Measurements from ENCODE around the gene STK11. TPM values are rescaled to one million over a fixed set of nuclear protein-coding genes. Genes with fewer than 3 reads are reported as not detected.
A peak's percentile ranks its signal among the peaks of the same experiment; 100 is the strongest.

STK11 gene
- total RNA-seq, 4 donors from 2014 or later = 62.5 to 76.9 (median 66.4) TPM

DNA sequence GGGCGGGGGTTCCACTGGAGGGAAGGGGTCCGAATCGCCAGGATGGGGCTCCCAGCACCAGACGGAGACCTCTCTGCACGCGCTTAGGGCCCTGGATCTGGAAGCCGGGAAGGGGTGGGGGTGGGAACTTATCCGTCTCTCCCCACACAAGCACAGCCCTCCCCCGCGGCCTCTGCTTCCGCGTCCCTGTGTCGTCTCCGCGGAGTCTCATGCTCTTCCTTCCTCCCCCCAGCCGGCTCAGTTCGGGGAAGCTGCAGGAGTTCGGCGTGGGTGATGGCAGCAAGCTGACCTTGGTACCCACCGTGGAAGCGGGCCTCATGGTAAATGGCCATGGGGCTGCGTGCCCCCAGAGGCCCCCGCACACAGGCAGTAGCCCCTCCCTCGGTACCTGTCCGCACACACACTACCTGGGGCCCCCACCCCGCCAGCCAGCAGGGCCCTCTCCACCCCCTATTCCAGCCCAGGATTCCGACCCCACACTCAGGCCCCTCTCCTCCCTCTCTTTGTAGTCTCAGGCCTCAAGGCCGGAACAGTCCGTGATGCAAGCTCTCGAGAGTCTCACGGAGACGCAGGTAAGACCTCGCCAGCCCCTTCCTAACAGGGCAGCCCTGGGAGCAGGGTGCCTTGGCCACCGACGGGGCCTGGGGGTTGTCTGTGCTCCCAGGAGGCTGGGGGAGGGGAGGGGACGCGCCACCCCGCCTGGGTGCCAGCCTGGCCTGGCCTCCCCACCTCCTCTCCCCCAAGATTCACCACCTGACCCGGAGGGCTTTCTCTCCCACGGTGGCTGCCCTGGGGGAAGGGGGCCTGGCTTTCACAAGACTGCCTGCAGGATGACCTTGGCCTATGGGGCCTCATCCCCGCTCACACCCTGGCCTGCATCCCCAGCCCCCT lies 46.0 kb downstream of the STK11 start:
- Histone ChIP-seq H3K27me3 (no peaks in the 10 kb centered on the region), H3K4me1 (peaks cover 69% of the 10 kb centered on the region), H3K36me3 (peaks cover 50% of the 10 kb centered on the region), H3K9me3 (no peaks in the 10 kb centered on the region), H3K27ac (peak overlapping the region; percentile 99), H3K4me3 (peak overlapping the region; percentile 92)
- TF ChIP-seq POLR2AphosphoS5 (IDR thresholded peaks at IDR 0.05) = peak in 1 of 3 donors; percentile 11
- no peak for TF ChIP-seq EP300 (IDR thresholded peaks at IDR 0.05)
- TF ChIP-seq POLR2A (IDR thresholded peaks at IDR 0.05) = no peak
- peak; percentile 90 to 93 for DNase-seq (ENCODE audit: low spot score in 2 of 2)
- WGBS = 2% methylated on average over 31 of the region's 41 CpGs

DNA sequence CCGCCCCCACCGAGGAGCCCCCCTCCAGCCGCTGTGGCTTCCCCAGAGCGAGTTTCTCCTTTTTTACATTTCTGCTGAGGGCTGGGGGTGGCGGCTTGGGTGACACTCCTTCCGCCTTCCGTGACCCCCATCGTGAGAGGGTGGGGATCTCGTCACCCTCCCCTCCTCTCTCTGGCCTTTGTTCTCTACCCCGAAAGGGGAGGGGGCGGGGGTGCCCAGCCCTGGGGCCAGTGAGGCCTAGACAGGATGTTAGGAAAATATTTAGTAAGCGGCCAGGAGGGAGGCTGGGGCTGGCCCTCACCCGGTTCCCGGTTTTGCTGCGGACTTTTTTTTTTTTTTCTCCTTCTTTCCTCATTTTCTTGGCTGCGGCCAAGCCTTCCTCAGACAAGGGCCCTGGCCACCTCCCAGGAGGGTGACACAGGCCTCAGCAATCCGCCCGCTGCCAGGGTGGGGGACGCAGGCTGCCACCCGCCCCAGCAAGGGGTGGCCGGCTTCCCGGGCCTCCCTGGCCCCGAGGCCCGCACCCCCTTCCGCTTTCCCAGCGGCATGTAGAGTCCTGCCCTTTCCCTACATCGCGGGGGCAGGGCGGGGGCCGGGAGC lies 46.7 kb downstream of the STK11 start:
- H3K4me1 ChIP-seq = peaks cover 69% of the 10 kb centered on the region
- H3K9me3 ChIP-seq = no peaks in the 10 kb centered on the region
- DNase-seq (ENCODE audit: low spot score in 2 of 2) = peak; percentile 95
- 0% methylated on average over 22 of the region's 30 CpGs for WGBS
- H3K27me3 ChIP-seq = no peaks in the 10 kb centered on the region
- H3K4me3 ChIP-seq = peak overlapping the region; percentile 92
- H3K27ac ChIP-seq = peak overlapping the region; percentile 99
- TF ChIP-seq POLR2A (IDR thresholded peaks at IDR 0.05) (no peak), POLR2AphosphoS5 (IDR thresholded peaks at IDR 0.05) (peak in 2 of 3 donors; percentile 62 to 68), EP300 (IDR thresholded peaks at IDR 0.05) (no peak)
- TF ChIP-seq, protein P1, sequence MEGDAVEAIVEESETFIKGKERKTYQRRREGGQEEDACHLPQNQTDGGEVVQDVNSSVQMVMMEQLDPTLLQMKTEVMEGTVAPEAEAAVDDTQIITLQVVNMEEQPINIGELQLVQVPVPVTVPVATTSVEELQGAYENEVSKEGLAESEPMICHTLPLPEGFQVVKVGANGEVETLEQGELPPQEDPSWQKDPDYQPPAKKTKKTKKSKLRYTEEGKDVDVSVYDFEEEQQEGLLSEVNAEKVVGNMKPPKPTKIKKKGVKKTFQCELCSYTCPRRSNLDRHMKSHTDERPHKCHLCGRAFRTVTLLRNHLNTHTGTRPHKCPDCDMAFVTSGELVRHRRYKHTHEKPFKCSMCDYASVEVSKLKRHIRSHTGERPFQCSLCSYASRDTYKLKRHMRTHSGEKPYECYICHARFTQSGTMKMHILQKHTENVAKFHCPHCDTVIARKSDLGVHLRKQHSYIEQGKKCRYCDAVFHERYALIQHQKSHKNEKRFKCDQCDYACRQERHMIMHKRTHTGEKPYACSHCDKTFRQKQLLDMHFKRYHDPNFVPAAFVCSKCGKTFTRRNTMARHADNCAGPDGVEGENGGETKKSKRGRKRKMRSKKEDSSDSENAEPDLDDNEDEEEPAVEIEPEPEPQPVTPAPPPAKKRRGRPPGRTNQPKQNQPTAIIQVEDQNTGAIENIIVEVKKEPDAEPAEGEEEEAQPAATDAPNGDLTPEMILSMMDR (IDR thresholded peaks at IDR 0.05) = no peak
- peaks cover 57% of the 10 kb centered on the region for H3K36me3 ChIP-seq

DNA sequence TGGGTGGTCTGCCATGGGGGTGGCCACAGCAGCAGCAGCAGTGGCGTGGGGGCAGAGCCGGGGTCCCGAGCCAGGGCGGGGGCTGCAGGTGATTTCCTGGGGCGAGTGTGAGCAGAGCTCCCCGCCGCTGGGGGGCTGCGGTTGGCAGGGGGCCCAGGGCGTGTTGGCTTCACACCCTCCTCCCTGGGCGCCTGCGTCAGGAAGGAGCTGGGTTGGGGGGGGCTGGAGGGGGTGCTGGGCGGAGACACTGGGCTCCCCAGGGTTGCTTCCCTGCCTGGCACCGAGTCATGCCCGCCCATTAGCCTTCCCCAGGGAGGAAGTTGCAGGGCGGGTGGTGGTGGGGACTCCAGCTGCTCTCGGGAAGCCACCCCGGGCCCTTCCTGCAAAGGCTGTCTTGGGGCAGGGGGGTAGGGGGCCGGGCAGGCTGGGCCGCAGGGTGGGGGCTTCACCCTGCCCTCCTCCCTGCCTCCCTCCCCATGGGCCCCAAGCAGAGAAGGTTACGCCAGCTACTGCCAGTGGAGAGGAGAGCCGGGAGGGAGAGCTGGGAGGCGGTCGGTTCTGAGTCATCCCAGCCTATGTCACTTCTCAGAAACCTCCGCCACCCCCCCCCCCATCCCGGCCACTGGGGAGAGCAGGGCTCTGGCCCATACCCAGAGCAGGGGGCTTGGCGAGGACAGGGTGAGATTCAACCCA lies 47.4 kb downstream of the STK11 start:
- WGBS = no CpG with 5 or more reads among the region's 26 CpGs
- Histone ChIP-seq H3K9me3 (no peaks in the 10 kb centered on the region), H3K4me1 (peaks cover 69% of the 10 kb centered on the region), H3K27me3 (no peaks in the 10 kb centered on the region), H3K36me3 (peaks cover 64% of the 10 kb centered on the region), H3K4me3 (peak overlapping the region; percentile 92), H3K27ac (peak overlapping the region; percentile 99)
- TF ChIP-seq EP300 (IDR thresholded peaks at IDR 0.05) = no peak
- TF ChIP-seq, protein P1 (IDR thresholded peaks at IDR 0.05) = no peak
- no peak for TF ChIP-seq POLR2A (IDR thresholded peaks at IDR 0.05)
- no peak for TF ChIP-seq POLR2AphosphoS5 (IDR thresholded peaks at IDR 0.05)
- peak; percentile 96 for DNase-seq (ENCODE audit: low spot score in 2 of 2)

GRCh38 chr19:1253514-1254080 lies 48.0 kb downstream of the STK11 start:
- H3K27ac ChIP-seq = peak overlapping the region; percentile 99
- DNase-seq (ENCODE audit: low spot score in 2 of 2) = peak in 1 of 2 donors; percentile 78
- no peaks in the 10 kb centered on the region for H3K27me3 ChIP-seq
- peaks cover 67% of the 10 kb centered on the region for H3K36me3 ChIP-seq
- H3K4me3 ChIP-seq = peak overlapping the region; percentile 92
- H3K9me3 ChIP-seq = no peaks in the 10 kb centered on the region
- 23% methylated on average over 17 of the region's 23 CpGs for WGBS
- peaks cover 71% of the 10 kb centered on the region for H3K4me1 ChIP-seq
- TF ChIP-seq POLR2A (IDR thresholded peaks at IDR 0.05) = no peak
- TF ChIP-seq, protein P1 (IDR thresholded peaks at IDR 0.05) = no peak
- TF ChIP-seq POLR2AphosphoS5 (IDR thresholded peaks at IDR 0.05) = peak in 1 of 3 donors; percentile 44
- no peak for TF ChIP-seq EP300 (IDR thresholded peaks at IDR 0.05)

DNA sequence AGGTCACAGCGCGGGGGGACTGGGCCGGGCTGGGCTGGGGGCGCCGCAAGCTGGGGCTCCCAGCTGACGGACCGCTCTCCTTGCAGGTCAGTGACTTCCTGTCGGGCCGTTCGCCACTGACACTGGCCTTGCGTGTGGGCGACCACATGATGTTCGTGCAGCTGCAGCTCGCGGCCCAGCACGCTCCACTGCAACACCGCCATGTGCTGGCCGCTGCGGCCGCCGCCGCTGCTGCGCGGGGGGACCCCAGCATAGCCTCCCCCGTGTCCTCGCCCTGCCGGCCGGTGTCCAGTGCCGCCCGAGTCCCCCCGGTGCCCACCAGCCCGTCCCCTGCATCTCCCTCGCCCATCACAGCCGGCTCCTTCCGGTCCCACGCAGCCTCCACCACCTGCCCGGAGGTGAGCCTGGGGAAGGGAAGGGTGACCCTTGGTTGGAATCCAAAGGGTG lies 48.5 kb downstream of the STK11 start:
- H3K36me3 ChIP-seq = peaks cover 67% of the 10 kb centered on the region
- peak overlapping the region; percentile 92 for H3K4me3 ChIP-seq
- TF ChIP-seq POLR2AphosphoS5 (IDR thresholded peaks at IDR 0.05) = no peak
- TF ChIP-seq POLR2A (IDR thresholded peaks at IDR 0.05) = no peak
- TF ChIP-seq, protein P1 (IDR thresholded peaks at IDR 0.05) = no peak
- TF ChIP-seq EP300 (IDR thresholded peaks at IDR 0.05) = no peak
- H3K27me3 ChIP-seq = no peaks in the 10 kb centered on the region
- no peaks in the 10 kb centered on the region for H3K9me3 ChIP-seq
- H3K27ac ChIP-seq = peak overlapping the region; percentile 99
- DNase-seq (ENCODE audit: low spot score in 2 of 2) = no peak
- no CpG with 5 or more reads among the region's 37 CpGs for WGBS
- peaks cover 76% of the 10 kb centered on the region for H3K4me1 ChIP-seq

Data from suprapubic skin (tissue), 4 donors.